GM19324 (cell line): Measurements from ENCODE around the gene JAKMIP3.

Experiments
- ATAC-seq: cut with Tn5 transposase; IDR thresholded peaks from one replicate; pipeline ENCODE4 v1.9.1; 2021; ENCODE audit warnings: mild to moderate bottlenecking, moderate library complexity; ENCODE audit not compliant: unreplicated experiment, low FRiP score

JAKMIP3 gene

DNA sequence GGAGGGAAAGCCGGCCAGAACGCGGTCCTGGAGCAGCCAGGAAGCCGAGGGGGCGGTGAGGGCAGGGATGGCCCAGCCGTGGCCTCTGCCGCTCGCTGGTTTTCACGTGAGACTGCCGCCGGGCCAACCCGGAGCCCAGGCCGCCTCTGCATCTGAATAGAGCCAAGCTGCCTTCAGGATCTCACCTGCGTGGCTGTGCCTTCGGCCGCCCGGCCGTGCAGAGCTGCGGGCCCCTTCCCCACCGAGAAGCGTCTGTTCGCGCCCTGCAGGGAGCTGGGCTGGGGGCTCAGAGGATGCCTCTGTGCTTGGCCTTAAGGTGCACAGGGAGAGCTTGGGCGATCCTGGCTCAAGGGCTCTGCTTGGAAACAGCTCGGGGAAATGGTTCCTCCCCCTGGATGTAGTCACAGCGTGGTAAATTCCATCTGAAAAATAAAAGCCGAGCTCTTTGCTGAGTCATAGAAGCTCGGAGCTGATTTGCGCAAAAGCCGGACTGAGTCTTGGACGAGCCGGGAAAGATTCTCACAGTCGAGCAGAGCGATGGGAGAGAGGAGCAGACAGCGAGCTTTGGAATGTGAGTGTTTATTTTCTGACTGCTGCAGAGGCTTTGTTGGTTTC, at the start of gene JAKMIP3:
Gene JAKMIP3, plus strand, starts transcription at position 456 of the 615 bp plus-strand sequence. CDS start 38,863 bp downstream, outside the sequence.
- ATAC-seq = no peak

DNA sequence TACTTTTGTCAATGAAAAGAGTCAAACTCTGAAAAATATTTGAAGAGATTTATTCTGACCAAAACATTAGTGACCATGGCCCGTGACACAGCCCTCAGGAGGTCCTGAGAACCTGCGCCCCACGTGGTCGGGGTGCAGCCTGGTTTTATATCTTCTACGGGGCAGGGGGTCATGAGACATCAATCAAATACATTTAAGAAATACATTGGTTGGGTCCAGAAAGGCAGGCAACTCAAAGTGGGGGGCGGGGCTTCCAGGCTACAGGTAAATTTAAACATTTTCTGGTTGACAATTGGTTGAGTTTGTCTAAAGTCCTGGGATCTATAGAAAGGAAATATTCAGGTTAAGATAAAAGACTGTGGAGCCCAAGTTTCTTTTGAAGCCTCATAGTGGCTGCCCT, 49.2 kb upstream of the JAKMIP3 start:
- ATAC-seq = no peak

DNA sequence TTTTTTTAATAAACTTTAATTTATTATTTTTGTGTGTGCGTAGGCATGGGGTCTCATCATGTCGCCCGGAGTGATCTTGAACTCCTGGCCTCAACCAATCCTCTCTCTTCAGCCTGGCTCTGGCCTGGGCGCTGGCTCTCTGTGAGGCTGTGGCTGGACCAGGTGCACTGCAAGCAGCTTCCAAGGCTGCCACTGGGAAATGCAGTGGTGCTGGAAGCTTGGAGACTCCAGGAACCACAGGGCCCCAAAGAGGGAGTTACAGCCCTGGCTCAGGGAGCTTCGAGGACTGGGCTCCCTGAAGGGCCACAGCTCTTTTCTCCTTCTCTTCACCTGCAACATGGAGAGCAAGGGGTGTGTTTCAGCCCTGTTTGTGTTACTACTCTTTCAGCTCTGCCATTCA, 47.3 kb upstream of the JAKMIP3 start:
- no peak for ATAC-seq

GRCh38 chr10:132019366-132019765, 46.4 kb upstream of the JAKMIP3 start:
- ATAC-seq = no peak

DNA sequence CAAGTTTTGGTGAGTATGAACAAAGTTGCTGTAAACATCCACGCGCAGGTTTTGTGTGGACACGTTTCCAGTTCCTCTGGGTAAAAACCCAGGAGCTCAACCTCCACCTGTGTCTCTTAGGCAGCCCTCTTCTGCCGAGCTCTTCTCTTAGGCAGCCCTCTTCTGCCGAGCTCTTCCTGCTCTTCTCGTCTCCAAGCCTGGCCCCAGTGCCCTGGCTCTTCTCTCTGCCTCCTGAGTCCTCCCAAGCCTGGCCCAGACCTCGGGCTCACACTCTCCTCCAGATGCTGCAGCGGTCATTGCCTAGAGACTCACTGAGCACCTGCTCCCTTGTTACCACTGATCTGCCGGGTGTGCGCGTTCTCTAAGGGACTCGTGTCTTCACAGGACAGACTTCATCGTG, 45.3 kb upstream of the JAKMIP3 start:
- no peak for ATAC-seq

- ATAC-seq = no peak
Measured at GRCh38 chr10:132021046-132021445, 44.7 kb upstream of the JAKMIP3 start.

DNA sequence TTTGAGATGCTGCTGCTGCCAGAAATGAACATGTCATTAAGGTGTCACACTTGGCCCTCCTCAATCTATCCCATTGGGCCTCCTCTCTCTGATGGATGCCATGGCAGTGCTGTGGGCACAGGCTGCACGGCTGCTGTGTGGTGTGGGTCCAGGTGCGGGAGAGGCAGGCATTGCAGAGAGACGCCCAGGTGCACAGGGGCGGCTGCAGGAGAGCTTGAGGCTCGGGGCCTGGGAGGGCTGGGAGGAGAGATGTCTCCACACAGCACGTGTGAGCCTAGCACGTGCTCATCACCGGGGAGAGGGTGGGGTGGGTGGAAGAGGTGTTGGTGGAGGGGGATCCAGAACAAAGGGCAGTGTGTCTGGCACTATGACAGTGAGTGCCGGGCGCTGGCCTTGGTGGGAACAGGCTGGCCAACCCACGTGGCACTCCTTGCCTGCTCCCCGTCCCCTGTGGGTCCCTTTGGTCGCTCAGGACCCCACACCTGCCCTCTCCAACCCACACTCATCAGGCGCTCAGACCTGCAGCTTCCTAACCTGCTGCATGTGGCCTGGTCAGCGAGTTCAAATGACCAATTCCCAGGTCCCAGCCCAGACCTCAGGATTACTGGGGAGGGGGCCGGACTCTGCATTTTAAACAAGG, 44.1 kb upstream of the JAKMIP3 start:
- no peak for ATAC-seq

GRCh38 chr10:132022241-132022640, 43.5 kb upstream of the JAKMIP3 start:
- ATAC-seq = no peak

DNA sequence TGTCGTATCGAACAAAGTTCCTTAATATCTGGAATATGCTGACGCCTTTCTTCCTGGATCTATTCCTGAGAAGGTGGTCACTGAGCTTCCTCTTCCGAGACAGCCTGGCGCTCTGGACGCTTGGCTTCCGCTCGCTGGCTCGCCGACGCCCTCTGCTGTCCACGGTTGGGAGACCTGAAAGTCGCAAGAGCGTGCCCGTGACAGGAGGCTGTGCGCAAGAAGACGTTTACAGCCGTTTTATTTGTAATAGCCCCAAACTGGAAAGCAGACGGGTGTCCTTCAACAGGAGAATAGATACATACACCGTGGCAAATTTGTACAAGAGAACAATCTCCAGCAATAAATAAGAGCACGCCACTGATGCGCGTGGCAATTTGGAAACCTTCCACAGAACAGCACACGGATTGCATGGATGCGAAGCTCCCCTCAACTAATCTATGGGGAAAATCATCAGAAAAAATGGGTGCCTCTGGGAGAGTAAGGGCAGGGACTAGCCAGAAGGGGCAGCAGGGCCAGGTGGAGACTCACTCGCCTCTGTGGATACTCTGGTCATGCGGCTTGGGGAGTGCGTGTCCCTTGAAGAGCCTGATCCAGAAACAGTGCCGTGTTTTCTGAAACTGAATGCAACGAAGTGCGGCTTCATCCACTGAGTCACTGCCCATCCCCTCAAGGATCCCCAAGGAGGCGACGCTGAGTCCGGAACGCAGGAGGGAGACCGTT, 42.5 kb upstream of the JAKMIP3 start:
- ATAC-seq = no peak

DNA sequence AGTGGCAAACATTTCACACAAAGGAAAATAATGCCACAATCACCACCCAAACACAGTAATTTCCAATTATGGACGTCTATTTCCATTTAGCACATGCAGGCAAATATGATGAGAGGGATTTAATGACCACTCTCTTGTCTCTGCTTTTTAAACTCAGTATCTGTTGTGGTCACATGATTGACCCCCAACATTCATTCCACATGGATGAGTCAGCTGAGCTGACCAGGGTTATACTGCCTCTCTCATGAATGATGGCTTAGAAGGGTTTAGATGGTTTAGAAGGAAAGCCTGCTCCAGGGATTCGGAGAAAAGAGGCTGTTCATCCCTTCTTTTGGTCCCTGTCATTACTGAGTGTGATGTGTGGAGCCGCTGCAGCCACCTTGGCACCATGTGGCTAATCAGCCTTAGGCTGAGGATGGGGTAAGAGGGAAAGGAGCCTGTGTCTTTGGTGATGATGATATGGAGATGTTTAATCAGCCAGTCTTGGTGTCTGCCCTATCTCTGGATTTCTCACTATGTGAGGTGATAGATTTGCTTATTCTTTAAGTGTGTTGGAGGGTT, 38.2 kb upstream of the JAKMIP3 start:
- no peak for ATAC-seq

- ATAC-seq = no peak
Measured at GRCh38 chr10:132028706-132029105, 37.0 kb upstream of the JAKMIP3 start.

DNA sequence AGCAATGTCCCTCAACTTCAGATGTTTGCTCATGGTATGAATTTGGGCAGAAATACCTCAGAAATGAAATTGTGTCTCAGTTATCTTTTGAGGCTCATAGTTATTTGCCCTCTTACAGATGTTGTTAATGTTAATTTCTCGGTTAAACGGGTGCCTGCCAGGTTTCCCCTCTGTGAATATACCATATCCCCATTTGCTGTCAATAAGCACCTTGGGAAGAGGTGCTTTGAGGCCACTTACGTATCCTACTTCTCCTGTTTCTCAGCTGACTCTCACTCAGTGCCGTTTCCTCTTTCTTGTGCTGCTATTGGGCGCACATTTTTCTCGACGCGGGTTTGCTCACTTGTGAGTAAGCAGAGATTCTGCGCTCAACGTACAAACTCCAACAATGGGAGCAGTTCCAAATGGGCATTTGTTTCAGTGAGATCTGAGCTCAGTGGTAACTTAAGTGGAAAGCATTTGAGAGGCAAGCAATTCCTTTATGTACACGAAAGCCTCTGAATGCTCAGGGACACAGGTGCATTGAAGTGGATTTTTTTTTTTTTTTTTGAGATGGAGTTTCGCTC, 34.8 kb upstream of the JAKMIP3 start:
- ATAC-seq = no peak

DNA sequence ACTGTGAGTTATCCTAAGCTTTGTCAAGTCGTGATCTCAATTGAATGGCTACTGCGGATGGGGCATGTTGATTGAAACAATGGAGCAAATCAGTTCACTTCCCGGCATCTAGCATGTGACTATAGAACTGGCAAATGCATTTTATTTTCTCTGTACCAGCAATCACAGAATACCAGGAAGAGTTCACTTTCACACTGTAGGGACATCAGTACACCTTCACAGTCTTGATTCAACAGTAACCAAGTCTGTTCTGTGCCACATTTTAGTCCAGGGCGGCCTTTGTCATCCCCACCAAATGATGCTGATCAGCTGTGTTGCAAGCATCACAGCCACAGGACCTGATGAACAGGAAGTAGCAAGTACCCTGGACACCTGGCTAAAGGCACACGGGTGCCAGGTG, 32.1 kb upstream of the JAKMIP3 start:
- ATAC-seq = no peak

GRCh38 chr10:132035476-132035875, 30.3 kb upstream of the JAKMIP3 start:
- ATAC-seq = no peak

- no peak for ATAC-seq
Measured at GRCh38 chr10:132036153-132036886, 29.4 kb upstream of the JAKMIP3 start.

DNA sequence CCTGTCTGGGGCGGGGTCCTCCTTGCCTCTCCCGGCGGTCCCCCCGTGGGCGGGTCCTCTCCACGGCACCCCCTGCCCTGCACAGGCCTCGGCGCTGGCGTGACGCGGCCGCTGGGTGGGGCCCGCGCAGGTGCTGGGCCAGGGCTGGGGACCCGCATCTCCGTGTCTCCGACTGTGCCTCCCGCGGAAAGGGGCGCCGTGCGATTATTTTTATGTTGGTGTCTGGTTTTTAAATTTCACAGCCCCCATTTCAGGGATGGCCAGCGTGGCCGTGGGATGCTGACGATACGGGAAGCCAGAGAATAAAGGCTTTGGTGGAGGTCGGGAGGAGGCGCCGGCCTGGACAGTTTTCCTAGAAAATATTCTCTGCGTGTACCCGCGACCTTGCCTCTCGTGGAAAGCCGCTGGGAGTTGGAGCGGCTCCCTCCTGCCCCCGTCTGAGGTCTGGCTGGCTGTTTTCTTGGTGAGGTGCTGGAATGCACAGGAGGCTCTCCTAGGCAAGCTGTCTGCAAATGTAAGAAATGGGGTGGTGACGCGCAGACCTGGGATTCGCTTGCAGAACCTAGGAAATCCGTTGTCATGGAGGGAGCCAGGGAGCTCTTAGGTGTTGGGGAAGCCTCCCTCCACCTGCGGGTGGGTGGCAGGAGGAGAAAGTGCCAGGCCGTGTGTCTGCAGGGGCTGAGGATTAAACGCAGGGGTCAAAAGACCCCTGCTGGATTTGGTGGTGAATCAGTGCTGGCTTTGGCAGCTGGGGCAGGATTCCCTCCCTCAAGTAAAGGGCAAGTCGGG, 28.7 kb upstream of the JAKMIP3 start:
- ATAC-seq = no peak

- no peak for ATAC-seq
Measured at GRCh38 chr10:132037676-132037975, 28.1 kb upstream of the JAKMIP3 start.

DNA sequence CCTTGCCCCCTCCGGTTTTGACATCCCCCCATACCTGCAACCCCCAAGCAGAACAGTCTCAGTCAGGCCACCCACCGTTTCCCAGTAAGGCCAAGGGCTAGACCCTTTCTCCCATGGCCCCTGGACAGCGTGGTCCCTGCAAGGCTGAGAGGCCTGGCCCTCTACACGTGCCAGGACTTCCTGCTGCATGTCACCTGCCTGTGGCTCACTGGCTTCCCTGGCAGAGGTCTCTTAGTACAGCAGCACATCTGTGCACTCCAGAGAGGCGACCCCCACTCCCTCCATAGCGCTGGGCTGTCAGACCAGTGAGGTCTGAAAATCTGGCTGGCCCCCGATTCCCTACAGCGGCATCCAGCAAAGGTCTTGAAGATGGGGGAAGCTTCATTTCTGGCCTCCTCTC, 26.4 kb upstream of the JAKMIP3 start:
- ATAC-seq = no peak

GRCh38 chr10:132040046-132040445, 25.7 kb upstream of the JAKMIP3 start:
- no peak for ATAC-seq

DNA sequence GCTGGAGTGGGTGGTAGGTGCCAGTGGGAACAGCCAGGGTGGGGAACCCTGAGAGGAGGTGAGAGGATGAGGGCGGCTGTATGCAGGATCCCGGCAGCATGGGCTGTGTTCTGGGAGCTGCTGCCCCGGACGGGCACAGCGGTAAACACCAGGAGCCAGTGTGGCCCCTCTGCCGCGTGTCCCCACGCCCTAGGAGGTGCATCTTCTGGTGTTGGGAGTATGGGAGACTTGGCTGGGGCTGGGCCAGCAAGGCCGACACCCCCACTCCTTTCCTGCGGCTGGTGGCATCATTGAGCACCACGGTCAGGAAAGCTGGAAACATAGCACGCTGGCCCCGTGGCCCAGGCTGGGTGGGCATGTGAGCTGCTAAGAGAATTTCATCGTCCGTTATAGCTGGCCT, 24.4 kb upstream of the JAKMIP3 start:
- no peak for ATAC-seq
